Endothelial cell of umbilical vein (primary cell): ENCODE results near the gene RHOXF2. TPM values are rescaled to one million over a fixed set of nuclear protein-coding genes. Genes with fewer than 3 reads are reported as not detected.
"Not testable (repeated sequence)": the region's sequence is repeated elsewhere in the genome, so short reads cannot be mapped to it uniquely, and the experiment has no call there.

Experiments used
- BruUV-seq: library from RNA; stranded (reverse); fragments of 400-500 nt; replicated peaks from 2 replicates; lab custom pipeline; 2021; lab: Mats Ljungman, UMichigan
- CTCF ChIA-PET: fragments of 300-600, 350-600 bp; sonication (Branson Sonifier 250); formaldehyde crosslinking; loops from one replicate; lab custom pipeline; 2021; ENCODE audit warnings: antibody characterized with exemption, inconsistent platforms; lab: Charles Lee
- POLR2A ChIA-PET: fragments of 300-600, 350-600 bp; sonication (Branson Sonifier 250); formaldehyde crosslinking; loops from one replicate; lab custom pipeline; 2021; ENCODE audit warnings: antibody characterized with exemption, inconsistent platforms; lab: Charles Lee
- DNase-seq: peaks from one replicate; pipeline ENCODE4 v3.0.0-alpha.2; 2011; ENCODE audit warnings: low read depth, low spot score
- FAIRE-seq: peaks from 2 replicates; lab custom pipeline; 2011; peaks lifted over from hg19 to GRCh38; lab: Jason Lieb, UNC
- H2AFZ ChIP-seq: 2 replicates; pipeline ENCODE4 v1.6.0; 2012; ENCODE audit warnings: low read depth, low read length, control low read depth, inconsistent platforms
- H3K27ac ChIP-seq: 2 replicates; pipeline ENCODE4 v1.5.1; 2011; ENCODE audit warnings: low read depth, mild to moderate bottlenecking, control low read depth, low read length, moderate library complexity; ENCODE audit not compliant: insufficient read depth
- H3K27me3 ChIP-seq, 2 experiments: 2 replicates each; pipeline versions ENCODE4 v1.6.0 to v1.6.1; 2011; ENCODE audit warnings: low read length in 2 of 2, mixed read lengths in 1 of 2; ENCODE audit not compliant: control insufficient read depth in 2 of 2, insufficient read depth in 2 of 2
- H3K36me3 ChIP-seq, 2 experiments: 2 replicates in 1 of 2; 3 replicates in 1 of 2; pipeline ENCODE4 v1.5.1; 2011; ENCODE audit warnings: low read length in 2 of 2, mild to moderate bottlenecking in 1 of 2, moderate library complexity in 1 of 2; ENCODE audit not compliant: control insufficient read depth in 2 of 2, insufficient read depth in 2 of 2; ENCODE audit errors: extremely low read depth in 1 of 2
- H3K4me1 ChIP-seq: 3 replicates; pipeline ENCODE4 v1.5.1; 2011; ENCODE audit warnings: mild to moderate bottlenecking, low read length; ENCODE audit not compliant: control insufficient read depth, insufficient read depth; ENCODE audit errors: extremely low read depth
- H3K4me2 ChIP-seq: 2 replicates; pipeline ENCODE4 v1.6.1; 2011; ENCODE audit warnings: low read length, control low read depth, mixed read lengths; ENCODE audit not compliant: insufficient read depth
- H3K4me3 ChIP-seq, 3 experiments: fragments of 200-600 bp in 1 of 3; sonication (generic), shearing (Covaris generic) in 1 of 3; replicated peaks in 1 of 3; 2 replicates each; pipeline ENCODE4 v1.5.1; 2011 to 2016; ENCODE audit warnings: control low read depth in 3 of 3, low read length in 3 of 3, mild to moderate bottlenecking in 2 of 3, inconsistent platforms in 1 of 3, low read depth in 1 of 3, moderate library complexity in 1 of 3; ENCODE audit not compliant: insufficient read depth in 1 of 3
- H3K79me2 ChIP-seq: 2 replicates; pipeline ENCODE4 v1.6.0; 2012; ENCODE audit warnings: low read length, inconsistent platforms; ENCODE audit not compliant: control insufficient read depth, insufficient read depth
- H3K9ac ChIP-seq: replicated peaks from 2 replicates; pipeline ENCODE3; 2011; ENCODE audit warnings: low read length, control low read depth; ENCODE audit not compliant: insufficient read depth; ENCODE audit errors: extremely low read depth
- H3K9me1 ChIP-seq: replicated peaks from 3 replicates; pipeline ENCODE4 v1.6.0; 2011; ENCODE audit warnings: mild to moderate bottlenecking, low read length; ENCODE audit not compliant: control insufficient read depth, insufficient read depth; ENCODE audit errors: extremely low read depth
- H3K9me3 ChIP-seq: replicated peaks from 2 replicates; pipeline ENCODE4 v1.5.1; 2012; ENCODE audit warnings: low read length, inconsistent platforms; ENCODE audit not compliant: control insufficient read depth, insufficient read depth
- H4K20me1 ChIP-seq: replicated peaks from 2 replicates; pipeline ENCODE3; 2011; ENCODE audit warnings: mild to moderate bottlenecking, low read length; ENCODE audit not compliant: control insufficient read depth, insufficient read depth; ENCODE audit errors: extremely low read depth
- EZH2 ChIP-seq: IDR thresholded peaks from 2 replicates; pipeline ENCODE4 v1.6.1; 2012; ENCODE audit warnings: borderline replicate concordance, low read depth, mild to moderate bottlenecking, moderate library complexity, low read length, inconsistent platforms; ENCODE audit not compliant: severe bottlenecking
- FOS ChIP-seq: IDR thresholded peaks from 2 replicates; pipeline ENCODE4 v1.6.1; 2011; ENCODE audit warnings: mild to moderate bottlenecking, low read length, moderate library complexity, borderline replicate concordance; ENCODE audit not compliant: insufficient read depth
- GATA2 ChIP-seq: IDR thresholded peaks from 2 replicates; pipeline ENCODE4 v1.7.0; 2011; ENCODE audit warnings: low read depth, mild to moderate bottlenecking, moderate library complexity, mixed read lengths, low read length; ENCODE audit not compliant: insufficient read length, insufficient read depth
- JUN ChIP-seq: IDR thresholded peaks from 2 replicates; pipeline ENCODE4 v1.6.1; 2011; ENCODE audit warnings: borderline replicate concordance, low read depth; ENCODE audit not compliant: insufficient read length, insufficient read depth
- MAX ChIP-seq: IDR thresholded peaks from 2 replicates; pipeline ENCODE4 v1.6.1; 2011; ENCODE audit not compliant: insufficient read depth, insufficient read length
- POLR2AphosphoS5 ChIP-seq: IDR thresholded peaks from 2 replicates; pipeline ENCODE4 v1.6.1; 2012; ENCODE audit warnings: low read depth, mild to moderate bottlenecking, control low read depth, low read length, moderate library complexity; ENCODE audit not compliant: insufficient read depth
- dilution Hi-C: fragments of 300-500 bp; cut with MboI; formaldehyde crosslinking; loops from one replicate; pipeline ENCODE4 v1.15.0; 2019; ENCODE audit warnings: low sequenced_read_pairs; ENCODE audit not compliant: extremely low pct_ligation_motif_present
- intact Hi-C: fragments of 100-400 bp; cut with micrococcal nuclease; formaldehyde crosslinking; loops from one replicate; pipeline ENCODE4 v1.10.0; 2022
- polyA plus RNA-seq, 4 experiments: library from polyadenylated mRNA; depleted of rRNA in 3 of 4; stranded (reverse) in 3 of 4; unstranded in 1 of 4; fragments of >200 nt; gene quantifications; 2 replicates each; pipeline versions ENCODE4 v1.2.1 to v1.2.3, GENCODE V29; 2011 to 2012; ENCODE audit warnings: missing spikeins in 1 of 4
- total RNA-seq: library from RNA; stranded (reverse); gene quantifications from 2 replicates; pipeline ENCODE4 v1.2.3, GENCODE V29; 2021

The RHOXF2 gene
- total and polyA plus RNA-seq, 2 donors (not counting 3 experiments of a cell fraction or from before 2014, with no cell fraction given) = not detected

- H3K9ac ChIP-seq = no peak overlapping the region
- H3K4me2 ChIP-seq = no peak overlapping the region
- H3K27ac ChIP-seq = no peak overlapping the region
- H3K79me2 ChIP-seq = no peaks in the 10 kb centered on the region
- POLR2A ChIA-PET = no interaction called here
- intact Hi-C loops = loop anchor here (10.0 kb wide), 1 partner anchor 53 kb away; no protein-coding TSS in a partner anchor
- no TSS peak for BruUV-seq
- H3K9me1 ChIP-seq = no peaks in the 10 kb centered on the region
- peaks cover 3 to 7% of the 10 kb centered on the region in 2 experiments for H3K27me3 ChIP-seq
- no peaks in the 10 kb centered on the region for H3K4me1 ChIP-seq
- TF ChIP-seq MAX (no peak), EZH2 (no peak), FOS (no peak), GATA2 (no peak), POLR2AphosphoS5 (no peak), JUN (no peak)
- no peak for DNase-seq
- no peaks in the 10 kb centered on the region for H3K36me3 ChIP-seq
- dilution Hi-C loops = no loop called here
- no peak for FAIRE-seq
- no peak overlapping the region for H2AFZ ChIP-seq
- no peak overlapping the region for H3K4me3 ChIP-seq
- no peaks in the 10 kb centered on the region for H3K9me3 ChIP-seq
- H4K20me1 ChIP-seq = no peaks in the 10 kb centered on the region
- CTCF ChIA-PET = no interaction called here
Observed at GRCh38 chrX:120147537-120147936, 10.9 kb upstream of the RHOXF2 start.

- H3K79me2 ChIP-seq, H4K20me1 ChIP-seq, H3K9me3 ChIP-seq, intact Hi-C loops, H3K27me3 ChIP-seq, dilution Hi-C loops, DNase-seq, H3K4me3 ChIP-seq, CTCF ChIA-PET, H2AFZ ChIP-seq, POLR2A ChIA-PET, H3K27ac ChIP-seq, BruUV-seq, H3K9me1 ChIP-seq, H3K9ac ChIP-seq, H3K36me3 ChIP-seq, H3K4me1 ChIP-seq, H3K4me2 ChIP-seq: not testable (repeated sequence)
- FAIRE-seq = peak; percentile 98
Observed at GRCh38 chrX:120150109-120150744, 8.2 kb upstream of the RHOXF2 start.

GRCh38 chrX:120159086-120159485, 673 bp downstream of the RHOXF2 start:
- H3K27me3 ChIP-seq, BruUV-seq, FAIRE-seq, DNase-seq, H3K9me1 ChIP-seq, H3K36me3 ChIP-seq, H3K9me3 ChIP-seq, CTCF ChIA-PET, H3K79me2 ChIP-seq, POLR2A ChIA-PET, H3K27ac ChIP-seq, H4K20me1 ChIP-seq, H3K9ac ChIP-seq, H3K4me1 ChIP-seq, H2AFZ ChIP-seq, dilution Hi-C loops, intact Hi-C loops, H3K4me2 ChIP-seq, H3K4me3 ChIP-seq: not testable (repeated sequence)
